Measurements from ENCODE around the gene ECEL1.
"Not testable (repeated sequence)": the region's sequence is repeated elsewhere in the genome, so short reads cannot be mapped to it uniquely, and the experiment has no call there.

Gene ECEL1

GRCh38 chr2:232458051-232458660 lies 29.5 kb downstream of the ECEL1 start:
- no peak for DNase-seq

DNA sequence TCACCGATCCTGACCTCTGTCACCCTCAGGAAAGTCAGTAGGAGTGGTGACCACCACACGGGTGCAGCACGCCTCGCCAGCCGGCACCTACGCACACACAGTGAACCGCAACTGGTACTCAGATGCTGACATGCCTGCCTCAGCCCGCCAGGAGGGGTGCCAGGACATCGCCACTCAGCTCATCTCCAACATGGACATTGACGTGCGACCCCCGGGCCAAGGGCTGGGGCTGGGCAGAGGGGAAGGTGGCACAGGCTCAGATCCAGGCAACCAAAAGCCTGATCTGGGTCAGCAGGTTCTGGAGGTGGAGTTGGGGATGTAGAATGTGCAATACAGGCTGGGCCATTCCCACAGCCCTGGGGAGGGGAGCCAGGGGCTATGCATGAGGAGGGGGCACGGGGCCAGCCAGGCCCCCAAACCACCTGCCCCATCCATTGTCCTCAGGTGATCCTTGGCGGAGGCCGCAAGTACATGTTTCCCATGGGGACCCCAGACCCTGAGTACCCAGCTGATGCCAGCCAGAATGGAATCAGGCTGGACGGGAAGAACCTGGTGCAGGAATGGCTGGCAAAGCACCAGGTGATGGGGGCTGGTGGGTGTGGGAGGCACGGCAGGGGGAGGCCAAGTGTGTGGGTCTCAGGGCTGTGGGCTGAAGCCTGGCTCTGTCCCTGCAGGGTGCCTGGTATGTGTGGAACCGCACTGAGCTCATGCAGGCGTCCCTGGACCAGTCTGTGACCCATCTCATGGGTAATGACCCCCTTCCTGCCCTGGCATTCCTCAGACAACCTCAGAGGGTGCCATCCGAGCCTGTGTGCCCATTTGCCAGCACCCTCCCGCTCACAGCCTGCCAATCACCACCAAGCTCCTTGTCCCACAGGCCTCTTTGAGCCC lies 30.3 kb downstream of the ECEL1 start:
- no peak for DNase-seq

DNA sequence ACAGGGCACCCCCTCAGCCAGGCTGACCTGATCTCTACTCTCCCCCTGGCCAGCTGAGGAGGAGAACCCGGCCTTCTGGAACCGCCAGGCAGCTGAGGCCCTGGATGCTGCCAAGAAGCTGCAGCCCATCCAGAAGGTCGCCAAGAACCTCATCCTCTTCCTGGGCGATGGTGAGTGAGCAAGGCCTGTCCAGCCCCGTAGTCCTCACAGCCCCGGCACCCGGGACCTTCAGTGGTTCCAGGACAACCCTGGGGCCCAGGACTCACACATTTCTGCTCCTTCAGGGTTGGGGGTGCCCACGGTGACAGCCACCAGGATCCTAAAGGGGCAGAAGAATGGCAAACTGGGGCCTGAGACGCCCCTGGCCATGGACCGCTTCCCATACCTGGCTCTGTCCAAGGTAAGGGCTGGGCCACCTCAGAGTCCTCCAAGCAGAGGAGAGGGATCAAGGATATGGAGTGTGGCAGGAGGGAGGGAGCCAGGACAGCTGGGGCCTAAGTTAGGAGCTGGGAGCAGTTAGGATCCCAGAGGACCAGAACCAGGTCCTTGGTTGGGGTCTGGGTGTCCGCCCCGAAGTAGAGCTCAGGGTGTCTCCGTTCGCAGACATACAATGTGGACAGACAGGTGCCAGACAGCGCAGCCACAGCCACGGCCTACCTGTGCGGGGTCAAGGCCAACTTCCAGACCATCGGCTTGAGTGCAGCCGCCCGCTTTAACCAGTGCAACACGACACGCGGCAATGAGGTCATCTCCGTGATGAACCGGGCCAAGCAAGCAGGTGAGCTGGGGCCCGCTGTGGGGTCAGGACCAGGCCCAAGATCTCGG lies 31.1 kb downstream of the ECEL1 start:
- no peak for DNase-seq

DNA sequence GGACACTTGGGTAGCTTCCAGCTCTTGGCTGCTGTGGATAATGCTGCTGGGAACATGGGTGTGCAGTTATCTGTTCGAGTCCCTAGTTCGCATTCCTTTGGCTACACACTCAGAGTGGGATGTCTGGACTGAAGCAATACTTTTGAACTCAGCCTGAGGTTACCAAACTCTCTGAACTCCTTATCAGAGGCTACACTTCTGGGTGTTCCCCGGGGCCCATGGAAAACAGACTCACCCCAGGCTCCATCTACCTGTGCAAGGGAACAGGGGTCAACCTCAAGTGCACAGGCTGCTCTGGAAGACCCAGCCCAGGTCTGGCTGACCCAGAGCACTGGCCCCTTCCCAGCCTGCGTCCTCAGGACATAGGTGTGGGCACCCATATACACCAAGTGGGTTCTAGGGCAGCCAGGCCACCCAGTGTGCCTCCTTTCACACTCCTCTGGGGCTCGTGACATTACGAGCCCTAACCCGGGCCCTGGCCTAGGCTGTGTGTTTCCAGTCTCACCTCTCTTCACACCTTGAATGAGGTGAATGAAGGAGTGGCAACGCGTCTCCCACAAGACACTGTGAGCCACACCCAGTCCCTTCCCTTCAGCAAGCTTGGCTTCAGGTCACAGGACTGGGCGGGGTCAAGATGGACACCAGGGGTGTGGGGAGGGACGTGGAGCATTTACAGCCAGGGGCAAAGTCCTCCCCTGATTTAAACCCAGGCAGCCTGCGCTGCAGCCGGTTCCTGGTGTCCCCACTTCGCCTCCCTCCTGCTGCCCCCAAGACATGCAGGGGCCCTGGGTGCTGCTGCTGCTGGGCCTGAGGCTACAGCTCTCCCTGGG lies 32.0 kb downstream of the ECEL1 start, which contains the start of gene ALPI:
ALPI (plus strand) TSS at position 728 of the 830 bp plus-strand sequence; CDS start at position 775, 47 bp downstream.
- DNase-seq = no peak

GRCh38 chr2:232454630-232455029 lies 33.0 kb downstream of the ECEL1 start:
- DNase-seq = no peak

- DNase-seq = not testable (repeated sequence)
Measured at GRCh38 chr2:232451645-232452044, 36.0 kb downstream of the ECEL1 start.

DNA sequence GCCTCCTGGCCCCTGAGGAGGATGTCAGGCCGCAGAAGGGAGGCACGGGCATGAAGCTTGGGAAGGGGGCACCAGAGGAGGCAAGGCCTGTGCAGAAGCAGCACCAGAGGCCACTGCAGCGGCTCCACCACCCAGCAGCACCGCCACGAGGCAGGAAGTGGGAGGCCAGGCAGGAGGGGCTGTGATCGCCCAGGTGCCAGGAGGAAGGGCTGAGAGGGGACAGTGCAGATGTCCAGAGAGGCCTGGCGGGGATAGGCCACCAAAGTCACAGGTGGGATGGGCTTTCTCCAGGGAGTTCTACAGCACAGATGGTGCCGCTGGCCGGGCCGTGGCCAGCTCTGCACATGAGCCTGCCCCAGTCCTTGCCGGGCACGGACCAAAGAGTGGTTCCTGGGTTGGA lies 37.7 kb downstream of the ECEL1 start:
- no peak for DNase-seq

DNA sequence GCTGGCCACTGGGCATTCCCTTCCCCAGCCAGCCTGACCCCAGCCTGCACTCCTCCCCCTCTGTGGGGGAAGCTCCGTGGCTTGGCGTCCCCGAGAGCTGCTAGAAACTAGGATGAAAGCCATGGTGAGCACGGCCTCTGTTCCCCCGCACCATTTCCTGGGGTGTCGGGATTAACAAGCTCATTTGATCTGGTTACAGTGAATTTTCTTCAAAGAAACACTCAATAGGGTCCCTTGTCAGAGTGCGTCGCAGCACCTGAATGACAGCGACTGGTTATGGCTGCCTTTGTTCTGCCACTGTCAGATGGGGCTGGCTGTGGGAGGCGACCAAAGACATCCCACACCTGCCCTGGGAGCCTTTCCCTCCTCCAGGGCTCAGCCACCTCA lies 39.3 kb downstream of the ECEL1 start:
- DNase-seq = no peak

- DNase-seq = no peak
Measured at GRCh38 chr2:232447638-232448303, 39.9 kb downstream of the ECEL1 start.

GRCh38 chr2:232447091-232447620 lies 40.5 kb downstream of the ECEL1 start:
- DNase-seq = no peak

DNA sequence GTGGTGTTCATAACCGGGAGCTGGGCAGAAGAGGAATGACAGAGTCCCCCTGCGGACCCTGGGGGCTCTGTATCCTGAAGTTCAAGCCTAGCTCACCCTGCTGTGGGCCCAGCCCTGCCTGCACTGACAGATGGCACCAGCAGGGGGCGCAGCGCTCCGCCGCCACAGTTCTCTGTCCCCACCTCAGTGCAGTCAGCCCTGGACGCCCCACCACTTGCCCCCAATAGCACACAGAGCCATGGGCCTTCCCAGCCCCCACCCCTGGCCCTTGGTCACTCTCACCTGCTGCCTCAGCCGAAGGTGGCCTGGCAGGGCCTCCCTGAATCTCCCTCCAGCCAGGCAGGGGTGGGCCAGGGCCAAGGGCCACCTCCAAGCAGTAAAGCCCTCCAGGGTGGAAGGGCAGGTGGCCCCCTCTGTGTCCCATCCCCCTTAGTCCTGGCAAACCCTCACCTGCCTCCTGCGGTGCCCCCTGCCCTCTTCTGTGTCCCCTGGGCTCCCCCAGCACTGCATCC lies 41.3 kb downstream of the ECEL1 start:
- DNase-seq = not testable (repeated sequence)

GRCh38 chr2:232445149-232445885 lies 42.3 kb downstream of the ECEL1 start:
- DNase-seq = not testable (repeated sequence)

- DNase-seq = peak; percentile 37
Measured at GRCh38 chr2:232444409-232445148, 43.1 kb downstream of the ECEL1 start.

- DNase-seq = not testable (repeated sequence)
Measured at GRCh38 chr2:232443669-232444408, 43.8 kb downstream of the ECEL1 start.

- DNase-seq = not testable (repeated sequence)
Measured at GRCh38 chr2:232443047-232443446, 44.6 kb downstream of the ECEL1 start.

DNA sequence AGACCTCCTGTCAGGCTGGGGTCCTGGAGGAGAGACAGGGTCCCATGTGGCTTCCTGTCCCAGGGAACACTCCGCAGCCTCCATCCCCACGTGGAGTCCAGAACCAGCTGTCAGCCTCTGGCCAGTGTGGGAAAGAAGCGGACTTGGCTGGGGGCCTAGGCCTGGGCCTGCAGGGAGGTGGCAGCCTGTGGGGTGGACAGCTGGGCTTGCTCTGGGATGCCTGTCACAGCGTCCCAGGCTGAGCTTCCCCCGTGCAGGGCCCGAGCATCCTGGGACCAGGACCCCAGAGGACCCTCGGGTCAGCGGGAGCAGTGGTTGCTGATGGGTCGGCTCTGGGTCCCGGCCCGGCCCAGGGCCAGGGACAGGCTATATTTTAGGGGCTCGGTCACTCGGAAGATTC lies 45.2 kb downstream of the ECEL1 start:
- not testable (repeated sequence) for DNase-seq

DNA sequence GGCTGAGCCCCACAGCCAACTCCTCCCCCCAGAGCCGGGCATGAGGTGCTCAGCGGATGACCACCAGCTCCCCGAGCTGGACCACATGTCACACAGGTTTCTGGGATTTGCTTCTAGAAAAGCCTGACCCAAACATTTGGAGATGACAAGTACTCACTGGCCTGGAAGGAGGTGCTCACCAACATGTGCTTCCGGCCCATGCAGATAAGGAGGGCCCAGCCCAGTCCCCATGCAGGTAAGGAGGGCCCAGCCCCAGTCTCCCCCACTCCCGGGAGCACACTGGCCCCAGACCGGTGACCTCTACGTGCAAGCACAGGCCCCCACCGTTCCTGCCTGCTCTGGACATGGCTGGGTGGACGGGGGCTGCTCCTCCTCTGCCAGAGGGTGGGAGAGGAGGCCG lies 45.7 kb downstream of the ECEL1 start:
- not testable (repeated sequence) for DNase-seq

GRCh38 chr2:232441147-232441651 lies 46.4 kb downstream of the ECEL1 start:
- DNase-seq = no peak

Measured in activated CD4-positive, alpha-beta T cell treated with anti-CD3 and anti-CD28 coated beads for 1 hour (primary cell).